Fibroblast of lung (primary cell): ENCODE measurements around the gene YBX1. TPM values are rescaled to one million over a fixed set of nuclear protein-coding genes. Genes with fewer than 3 reads are reported as not detected.

Source experiments
- DNase-seq, 2 donors: peaks; one replicate each; pipeline versions ENCODE4 v3.0.0 to v3.0.0-alpha.2; 2010; ENCODE audit warnings: low read depth in 2 of 2
- H2AFZ ChIP-seq: 2 replicates; pipeline ENCODE4 v1.5.1; 2012; ENCODE audit warnings: low read length, control low read depth, inconsistent platforms
- H3K27ac ChIP-seq: 2 replicates; pipeline ENCODE4 v1.5.1; 2011; ENCODE audit warnings: low read length, control low read depth; ENCODE audit not compliant: insufficient read depth
- H3K27me3 ChIP-seq: 2 replicates; pipeline ENCODE4 v1.5.1; 2011; ENCODE audit warnings: mild to moderate bottlenecking, low read length; ENCODE audit not compliant: control insufficient read depth, insufficient read depth
- H3K36me3 ChIP-seq: 2 replicates; pipeline ENCODE4 v1.5.1; 2011; ENCODE audit warnings: low read length; ENCODE audit not compliant: control insufficient read depth, insufficient read depth
- H3K4me1 ChIP-seq: 2 replicates; pipeline ENCODE4 v1.5.1; 2011; ENCODE audit warnings: low read length; ENCODE audit not compliant: control insufficient read depth, insufficient read depth; ENCODE audit errors: extremely low read depth
- H3K4me2 ChIP-seq: 2 replicates; pipeline ENCODE4 v1.5.1; 2011; ENCODE audit warnings: low read length, control low read depth; ENCODE audit not compliant: insufficient read depth; ENCODE audit errors: extremely low read depth
- H3K4me3 ChIP-seq, 4 experiments: fragments of 200-600 bp in 1 of 4; sonication (generic) in 1 of 4; replicated peaks in 1 of 4; 2 replicates each; pipeline ENCODE4 v1.5.1; 2011 to 2016; ENCODE audit warnings: low read length in 4 of 4, low read depth in 3 of 4, mild to moderate bottlenecking in 3 of 4, control low read depth in 2 of 4, inconsistent platforms in 1 of 4, mixed read lengths in 1 of 4; ENCODE audit not compliant: insufficient read depth in 1 of 4; ENCODE audit errors: control extremely low read depth in 1 of 4
- H3K79me2 ChIP-seq: 2 replicates; pipeline ENCODE4 v1.5.1; 2012; ENCODE audit warnings: mild to moderate bottlenecking, low read length, inconsistent platforms; ENCODE audit not compliant: control insufficient read depth, insufficient read depth
- H3K9ac ChIP-seq: 2 replicates; pipeline ENCODE4 v1.5.1; 2011; ENCODE audit warnings: mild to moderate bottlenecking, low read length, control low read depth; ENCODE audit not compliant: insufficient read depth
- H3K9me3 ChIP-seq: 2 replicates; pipeline ENCODE4 v1.5.1; 2012; ENCODE audit warnings: low read depth, low read length; ENCODE audit not compliant: control insufficient read depth, insufficient read depth
- H4K20me1 ChIP-seq: 2 replicates; pipeline ENCODE4 v1.5.1; 2011; ENCODE audit warnings: low read length; ENCODE audit not compliant: control insufficient read depth, insufficient read depth; ENCODE audit errors: extremely low read depth
- CTCF ChIP-seq, 2 donors: IDR thresholded peaks in 1 of 2; conservative IDR thresholded peaks in 1 of 2; 1 replicate in 1 of 2; 2 replicates in 1 of 2; pipeline ENCODE4 v1.5.1; 2011 to 2012; ENCODE audit warnings: low read length in 2 of 2, control low read depth in 1 of 2, inconsistent platforms in 1 of 2, low read depth in 1 of 2, mild to moderate bottlenecking in 1 of 2
- EZH2 ChIP-seq: IDR thresholded peaks from 2 replicates; pipeline ENCODE4 v1.5.1; 2012; ENCODE audit warnings: low read length, control low read depth, mild to moderate bottlenecking; ENCODE audit errors: missing control alignments
- polyA minus RNA-seq: library from RNA; depleted of rRNA, polyadenylated mRNA; stranded (reverse); fragments of >200 nt; gene quantifications from 2 replicates; pipeline ENCODE4 v1.2.3, GENCODE V29; 2011; ENCODE audit warnings: low replicate concordance
- polyA plus RNA-seq, 2 donors: library from polyadenylated mRNA; depleted of rRNA in 1 of 2; stranded (reverse) in 1 of 2; unstranded in 1 of 2; fragments of >200 nt; gene quantifications; 2 replicates each; pipeline ENCODE4 v1.2.1, GENCODE V29; 2011 to 2012; ENCODE audit warnings: missing spikeins in 1 of 2
- total RNA-seq: library from RNA; depleted of rRNA; stranded (reverse); fragments of >200 nt; gene quantifications from 2 replicates; pipeline ENCODE4 v1.2.1, GENCODE V29; 2014

The YBX1 gene
- total RNA-seq (500 and 795 TPM in 2 replicates), polyA plus RNA-seq (799 and 1,134 TPM in 2 replicates), polyA minus RNA-seq (145 and 159 TPM in 2 replicates)
- 825 and 1,082 TPM in 2 replicates for polyA plus RNA-seq (2012)

GRCh38 chr1:42681741-42682483 lies at the start of gene YBX1:
YBX1 (plus strand) TSS chr1:42682418; CDS start chr1:42682566, 148 bp downstream.
- peak within 1 kb of the TSS; percentile 74 for H3K9ac ChIP-seq
- H2AFZ ChIP-seq, result peak within 1 kb of the TSS; percentile 63
- peaks cover 41% of the 10 kb centered on the region for H3K79me2 ChIP-seq
- H3K4me3 ChIP-seq, result peak within 1 kb of the TSS; percentile 61 to 95 (median 78)
- H3K4me2 ChIP-seq, result peak within 1 kb of the TSS; percentile 96
- H3K9me3 ChIP-seq, result no peaks in the 10 kb centered on the region
- peak; percentile 98 to 99 for DNase-seq
- H3K36me3 ChIP-seq, result peaks cover 3% of the 10 kb centered on the region
- no peaks in the 10 kb centered on the region for H3K27me3 ChIP-seq
- peak within 1 kb of the TSS; percentile 81 for H3K27ac ChIP-seq
- H3K4me1 ChIP-seq, result peaks cover 12% of the 10 kb centered on the region
- H4K20me1 ChIP-seq, result peaks cover 3% of the 10 kb centered on the region
- TF ChIP-seq EZH2, result no peak
- TF ChIP-seq CTCF (conservative IDR thresholded peaks at IDR 0.05 in 1 of 2, IDR thresholded peaks at IDR 0.05 in 1 of 2; ENCODE audit: low read depth in 1 of 2, low read length in 2 of 2), result no peak

DNA sequence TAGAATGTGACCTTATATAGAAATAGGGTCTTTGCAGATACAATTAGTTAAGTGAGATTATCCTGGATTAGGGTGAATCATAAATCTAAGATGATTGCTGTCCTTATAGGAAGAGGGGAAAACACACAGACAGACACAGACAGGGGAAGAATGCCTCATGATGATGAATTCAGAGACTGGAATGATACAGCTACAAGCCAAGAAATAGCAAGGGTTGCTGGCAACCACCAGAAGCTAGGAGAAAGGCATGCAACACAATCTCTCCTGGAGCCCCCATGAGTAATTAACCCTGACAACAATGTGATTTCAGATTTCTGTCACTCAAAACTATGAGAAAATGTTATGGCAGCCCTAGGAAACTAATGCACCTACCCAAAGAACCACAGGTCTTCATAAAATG lies 43.1 kb upstream of the YBX1 start:
- TF ChIP-seq CTCF (conservative IDR thresholded peaks at IDR 0.05 in 1 of 2, IDR thresholded peaks at IDR 0.05 in 1 of 2; ENCODE audit: low read depth in 1 of 2, low read length in 2 of 2) (no peak), EZH2 (no peak)
- H2AFZ ChIP-seq, result no peak overlapping the region
- H3K4me3 ChIP-seq, result no peak overlapping the region
- H4K20me1 ChIP-seq, result no peaks in the 10 kb centered on the region
- H3K4me1 ChIP-seq, result no peaks in the 10 kb centered on the region
- no peaks in the 10 kb centered on the region for H3K36me3 ChIP-seq
- H3K27me3 ChIP-seq, result no peaks in the 10 kb centered on the region
- peak in 1 of 2 donors; percentile 58 for DNase-seq
- no peak overlapping the region for H3K9ac ChIP-seq
- no peaks in the 10 kb centered on the region for H3K79me2 ChIP-seq
- H3K9me3 ChIP-seq, result no peaks in the 10 kb centered on the region
- no peak overlapping the region for H3K4me2 ChIP-seq
- no peak overlapping the region for H3K27ac ChIP-seq

- Histone ChIP-seq H3K4me2 (no peak overlapping the region), H2AFZ (no peak overlapping the region), H3K27me3 (no peaks in the 10 kb centered on the region), H4K20me1 (no peaks in the 10 kb centered on the region), H3K27ac (no peak overlapping the region), H3K9me3 (no peaks in the 10 kb centered on the region), H3K79me2 (no peaks in the 10 kb centered on the region), H3K36me3 (no peaks in the 10 kb centered on the region), H3K9ac (no peak overlapping the region), H3K4me3 (no peak overlapping the region), H3K4me1 (no peaks in the 10 kb centered on the region)
- DNase-seq, result no peak
- no peak for TF ChIP-seq EZH2
- TF ChIP-seq CTCF (conservative IDR thresholded peaks at IDR 0.05 in 1 of 2, IDR thresholded peaks at IDR 0.05 in 1 of 2; ENCODE audit: low read depth in 1 of 2, low read length in 2 of 2), result no peak
These were observed 36.2 kb upstream of the YBX1 start for GRCh38 chr1:42646056-42646455.
